HEK293 (cell line): ENCODE results near the gene HMGA1.

Experiments used
- BCL11B ChIP-seq: fragments of 450-650 bp; formaldehyde crosslinking; IDR thresholded peaks from 2 replicates; pipeline ENCODE4 v1.5.1; 2016; ENCODE audit warnings: low read depth, missing biosample characterization, missing genetic modification characterization
- CTCF ChIP-seq: fragments of 450-650 bp; formaldehyde crosslinking; IDR thresholded peaks from 2 replicates; pipeline ENCODE4 v1.5.1; 2016; ENCODE audit warnings: missing biosample characterization, missing genetic modification characterization
- GLIS2 ChIP-seq: fragments of 450-650 bp; formaldehyde crosslinking; IDR thresholded peaks from 2 replicates; pipeline ENCODE4 v1.5.1; 2016; ENCODE audit warnings: missing biosample characterization, missing genetic modification characterization
- TCF7L2 ChIP-seq: IDR thresholded peaks from 2 replicates; pipeline ENCODE4 v1.6.1; 2011; ENCODE audit warnings: low read depth, mild to moderate bottlenecking, inconsistent platforms, low read length, moderate library complexity, borderline replicate concordance
- ZBTB17 ChIP-seq: fragments of 450-650 bp; formaldehyde crosslinking; IDR thresholded peaks from 2 replicates; pipeline ENCODE4 v1.5.1; 2016; ENCODE audit warnings: missing biosample characterization, missing genetic modification characterization
- ZBTB20 ChIP-seq: fragments of 450-650 bp; formaldehyde crosslinking; IDR thresholded peaks from 2 replicates; pipeline ENCODE4 v1.5.1; 2016; ENCODE audit warnings: missing biosample characterization, missing genetic modification characterization
- ZBTB49 ChIP-seq: fragments of 450-650 bp; formaldehyde crosslinking; IDR thresholded peaks from 2 replicates; pipeline ENCODE4 v1.5.1; 2016; ENCODE audit warnings: missing biosample characterization, missing genetic modification characterization, low read depth
- ZFP41 ChIP-seq: fragments of 450-650 bp; formaldehyde crosslinking; IDR thresholded peaks from 2 replicates; pipeline ENCODE4 v1.5.1; 2016; ENCODE audit warnings: missing biosample characterization, missing genetic modification characterization, borderline replicate concordance
- ZNF398 ChIP-seq: fragments of 450-650 bp; formaldehyde crosslinking; IDR thresholded peaks from 2 replicates; pipeline ENCODE4 v1.5.1; 2017; ENCODE audit warnings: missing biosample characterization, missing genetic modification characterization
- ZNF423 ChIP-seq: fragments of 450-650 bp; formaldehyde crosslinking; IDR thresholded peaks from 2 replicates; pipeline ENCODE4 v1.5.1; 2016; ENCODE audit warnings: missing biosample characterization, missing genetic modification characterization
- ZNF660 ChIP-seq: fragments of 450-650 bp; IDR thresholded peaks from 2 replicates; pipeline ENCODE4 v1.5.1; 2018; ENCODE audit warnings: missing biosample characterization, mild to moderate bottlenecking, missing genetic modification characterization
- ZNF704 ChIP-seq: fragments of 450-650 bp; formaldehyde crosslinking; IDR thresholded peaks from 2 replicates; pipeline ENCODE4 v1.5.1; 2016; ENCODE audit warnings: missing biosample characterization, missing genetic modification characterization

GRCh38 chr6:34277763-34278112 lies 41.1 kb downstream of the HMGA1 start:
- TF ChIP-seq CTCF = no peak
- no peak for TF ChIP-seq TCF7L2
- TF ChIP-seq GLIS2 (tag by site-specific recombination) = no peak
- no peak for TF ChIP-seq ZFP41 (tag by site-specific recombination)
- TF ChIP-seq ZBTB49 (tag by site-specific recombination) = no peak
- no peak for TF ChIP-seq ZNF398 (tag by site-specific recombination)
- no peak for TF ChIP-seq ZNF423 (tag by site-specific recombination)
- no peak for TF ChIP-seq ZBTB20
- TF ChIP-seq ZBTB17 (tag by site-specific recombination) = no peak
- TF ChIP-seq BCL11B = no peak
- TF ChIP-seq ZNF704 (tag by site-specific recombination) = no peak
- TF ChIP-seq ZNF660 = no peak
